PFSK-1 (cell line): Measurements from ENCODE around the gene MAGI1.

Experiments
- POLR2AphosphoS5 ChIP-seq: IDR thresholded peaks from 2 replicates; pipeline ENCODE4 v1.6.1; 2012; ENCODE audit warnings: low read depth, mild to moderate bottlenecking, control low read depth, low read length, moderate library complexity
- TAF1 ChIP-seq: IDR thresholded peaks from 2 replicates; pipeline ENCODE4 v1.6.1; 2012; ENCODE audit warnings: low read length, control low read depth, borderline replicate concordance; ENCODE audit not compliant: insufficient read depth
- TF ChIP-seq, protein P1 (sequence below), 2 experiments: IDR thresholded peaks; 2 replicates each; pipeline versions ENCODE4 v1.6.1 to v1.8.0; 2011 to 2012; ENCODE audit warnings: low read depth in 2 of 2, low read length in 2 of 2, control low read depth in 1 of 2, inconsistent platforms in 1 of 2, mild to moderate bottlenecking in 1 of 2, moderate library complexity in 1 of 2; ENCODE audit not compliant: insufficient read depth in 1 of 2

DNA sequence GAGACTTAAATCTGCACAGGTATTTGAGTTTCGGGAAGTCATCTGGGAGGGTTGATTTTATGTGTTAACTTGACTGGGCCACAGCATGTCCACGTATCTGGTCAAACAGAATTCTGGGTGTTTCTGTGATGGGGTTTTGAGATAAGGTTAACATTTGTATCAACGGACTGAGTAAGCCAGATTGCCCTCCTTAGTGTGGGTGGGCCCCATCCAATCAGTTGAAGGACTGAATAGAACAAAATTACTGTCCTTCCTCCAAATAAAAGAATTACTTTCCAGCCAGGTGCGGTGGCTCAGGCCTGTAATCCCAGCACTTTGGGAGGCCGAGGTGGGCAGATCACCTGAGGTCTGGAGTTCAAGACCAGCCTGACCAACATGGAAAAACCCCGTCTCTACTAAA is 399.3 kb downstream of the MAGI1 start:
- TF ChIP-seq, protein P1, sequence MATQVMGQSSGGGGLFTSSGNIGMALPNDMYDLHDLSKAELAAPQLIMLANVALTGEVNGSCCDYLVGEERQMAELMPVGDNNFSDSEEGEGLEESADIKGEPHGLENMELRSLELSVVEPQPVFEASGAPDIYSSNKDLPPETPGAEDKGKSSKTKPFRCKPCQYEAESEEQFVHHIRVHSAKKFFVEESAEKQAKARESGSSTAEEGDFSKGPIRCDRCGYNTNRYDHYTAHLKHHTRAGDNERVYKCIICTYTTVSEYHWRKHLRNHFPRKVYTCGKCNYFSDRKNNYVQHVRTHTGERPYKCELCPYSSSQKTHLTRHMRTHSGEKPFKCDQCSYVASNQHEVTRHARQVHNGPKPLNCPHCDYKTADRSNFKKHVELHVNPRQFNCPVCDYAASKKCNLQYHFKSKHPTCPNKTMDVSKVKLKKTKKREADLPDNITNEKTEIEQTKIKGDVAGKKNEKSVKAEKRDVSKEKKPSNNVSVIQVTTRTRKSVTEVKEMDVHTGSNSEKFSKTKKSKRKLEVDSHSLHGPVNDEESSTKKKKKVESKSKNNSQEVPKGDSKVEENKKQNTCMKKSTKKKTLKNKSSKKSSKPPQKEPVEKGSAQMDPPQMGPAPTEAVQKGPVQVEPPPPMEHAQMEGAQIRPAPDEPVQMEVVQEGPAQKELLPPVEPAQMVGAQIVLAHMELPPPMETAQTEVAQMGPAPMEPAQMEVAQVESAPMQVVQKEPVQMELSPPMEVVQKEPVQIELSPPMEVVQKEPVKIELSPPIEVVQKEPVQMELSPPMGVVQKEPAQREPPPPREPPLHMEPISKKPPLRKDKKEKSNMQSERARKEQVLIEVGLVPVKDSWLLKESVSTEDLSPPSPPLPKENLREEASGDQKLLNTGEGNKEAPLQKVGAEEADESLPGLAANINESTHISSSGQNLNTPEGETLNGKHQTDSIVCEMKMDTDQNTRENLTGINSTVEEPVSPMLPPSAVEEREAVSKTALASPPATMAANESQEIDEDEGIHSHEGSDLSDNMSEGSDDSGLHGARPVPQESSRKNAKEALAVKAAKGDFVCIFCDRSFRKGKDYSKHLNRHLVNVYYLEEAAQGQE (IDR thresholded peaks at IDR 0.05; ENCODE audit: insufficient read depth in 1 of 2, low read depth in 2 of 2, low read length in 2 of 2), result no peak
- TF ChIP-seq POLR2AphosphoS5 (no peak), TAF1 (no peak)
